ENCODE results near the gene PTPRN2.
"Not testable (repeated sequence)": the region's sequence is repeated elsewhere in the genome, so short reads cannot be mapped to it uniquely, and the experiment has no call there.

PTPRN2 gene

DNA sequence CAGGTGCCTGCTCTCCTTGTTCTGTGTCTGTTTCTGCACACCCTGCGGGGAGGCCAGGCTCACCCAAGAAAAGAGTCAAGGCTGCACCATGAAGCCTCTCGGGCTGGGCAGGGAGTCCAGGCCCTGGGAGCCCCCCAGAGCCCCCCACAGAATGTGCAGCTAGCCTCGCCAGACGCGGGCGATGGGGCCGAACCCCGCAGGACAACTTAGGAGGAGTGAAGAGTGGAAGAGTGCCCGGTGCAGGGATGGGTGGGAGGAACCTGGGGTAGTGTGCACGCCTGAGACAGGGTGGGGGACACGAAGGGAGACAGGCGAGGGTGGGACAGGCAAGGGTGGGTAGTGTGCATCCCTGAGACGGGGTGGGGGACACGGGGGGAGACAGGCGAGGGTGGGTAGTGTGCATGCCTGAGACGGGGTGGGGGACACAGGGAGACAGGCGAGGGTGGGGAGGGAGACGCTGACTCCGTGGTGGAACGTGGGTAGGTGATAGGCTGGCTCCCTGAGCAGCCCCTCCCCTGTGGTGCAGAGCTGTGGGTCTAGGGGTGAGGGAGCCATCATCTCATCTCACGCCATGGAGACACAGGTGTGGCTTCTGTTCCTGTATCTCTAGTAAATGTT, 635.5 kb downstream of the PTPRN2 start:
- DNase-seq = no peak

DNA sequence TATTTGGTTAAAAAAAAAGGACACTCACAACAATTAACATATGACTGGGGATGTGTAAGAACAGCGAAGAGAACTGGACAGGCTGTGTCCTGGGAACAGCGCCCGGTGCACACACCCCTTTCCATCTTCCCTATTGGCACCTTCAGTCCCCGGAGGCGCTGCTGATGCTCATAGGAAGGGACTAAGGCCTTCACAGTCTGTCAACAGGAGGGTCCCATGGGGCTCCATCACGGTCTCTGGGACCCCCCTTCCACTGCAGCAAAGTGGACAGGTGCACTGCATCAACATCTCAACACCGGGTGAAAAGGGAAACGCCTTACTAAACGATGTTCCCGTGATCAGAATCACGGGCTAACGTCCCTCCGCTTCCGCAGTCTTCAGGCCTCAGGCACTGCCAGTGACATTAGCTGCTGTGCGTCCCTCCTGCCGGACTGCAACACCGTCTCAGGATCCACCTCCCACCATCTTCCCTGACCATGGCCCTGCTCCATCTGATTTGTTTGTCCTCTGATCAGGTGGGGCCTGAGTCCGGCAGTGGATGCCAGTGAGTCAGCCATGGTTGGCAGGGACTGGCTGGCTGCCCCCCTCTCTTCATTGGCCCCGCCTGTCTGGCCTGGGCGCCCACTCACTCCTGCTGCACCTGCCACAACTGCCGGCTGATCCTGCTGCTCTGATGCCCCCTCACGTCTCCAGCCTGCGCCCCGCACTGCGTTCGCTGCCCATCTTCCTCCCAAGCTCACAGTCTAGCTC, 636.1 kb downstream of the PTPRN2 start:
- no peak for DNase-seq

DNA sequence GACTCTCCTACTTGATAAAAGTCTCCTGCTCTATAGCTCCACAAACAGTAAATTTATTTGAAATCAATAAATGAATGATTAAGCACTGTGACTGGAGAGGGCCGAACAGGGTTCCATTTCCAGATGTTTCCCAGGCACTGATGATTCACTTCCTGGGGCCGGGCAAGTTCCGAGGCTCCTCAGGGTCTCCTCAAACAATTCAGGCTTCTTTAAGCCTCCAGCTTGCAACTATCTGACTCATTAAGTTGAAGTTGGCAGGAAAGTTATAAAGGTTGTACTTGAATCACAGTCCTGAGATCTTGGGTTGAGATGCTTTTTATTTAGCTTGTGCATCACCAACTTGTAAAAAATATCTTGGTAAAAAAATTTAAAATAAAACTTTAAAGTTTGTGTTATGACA, 637.9 kb downstream of the PTPRN2 start:
- DNase-seq = no peak

DNA sequence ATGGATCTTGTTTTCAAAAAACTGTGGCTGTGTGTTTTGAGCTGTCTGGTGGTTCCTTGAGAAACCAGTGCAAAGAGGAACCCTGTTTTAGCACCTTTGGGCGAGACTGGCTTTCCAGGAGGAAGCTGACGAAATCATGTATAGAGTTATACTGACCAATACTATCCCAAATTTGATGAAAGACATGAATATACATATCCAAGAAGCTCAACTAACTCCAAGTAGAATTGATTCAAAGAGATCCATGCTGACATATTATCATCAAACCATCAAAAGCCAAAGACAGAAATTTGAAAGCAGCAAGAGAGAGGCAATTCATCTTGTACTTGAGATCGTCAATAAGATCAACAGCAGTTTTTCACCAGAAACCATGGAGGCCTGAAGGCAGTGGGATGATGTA, 640.1 kb downstream of the PTPRN2 start:
- no peak for DNase-seq

DNA sequence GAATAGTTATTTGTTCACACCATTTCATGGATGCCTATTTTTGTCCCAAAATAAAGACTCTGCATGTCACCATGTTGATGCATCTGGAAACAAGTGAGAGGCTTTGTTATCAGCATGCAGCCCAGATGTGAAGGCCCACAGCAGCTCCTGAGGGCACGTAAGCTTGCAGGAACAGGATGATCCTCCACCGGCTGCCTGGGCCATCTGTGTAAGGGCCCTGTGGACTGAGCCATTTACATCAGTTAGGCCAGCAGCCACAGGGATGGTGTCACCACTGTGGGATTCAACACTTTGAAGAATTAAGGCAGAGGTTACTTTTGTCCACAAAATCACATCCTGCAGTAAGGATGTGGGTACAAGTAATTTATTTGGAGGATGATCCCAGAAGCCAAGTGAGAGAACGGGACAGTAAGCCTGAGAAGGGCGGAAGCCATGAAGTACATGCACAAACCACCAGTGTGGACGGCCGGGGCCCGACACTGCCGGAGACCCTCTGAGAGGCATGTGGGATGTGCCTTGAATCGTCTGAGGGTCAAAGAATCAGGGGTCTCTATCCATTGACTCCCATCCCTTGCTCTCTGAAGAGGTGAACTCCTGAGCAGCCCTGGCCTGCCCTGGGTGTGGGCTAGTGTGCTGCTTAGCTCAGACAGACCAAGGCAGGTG, 641.1 kb downstream of the PTPRN2 start:
- no peak for DNase-seq

DNA sequence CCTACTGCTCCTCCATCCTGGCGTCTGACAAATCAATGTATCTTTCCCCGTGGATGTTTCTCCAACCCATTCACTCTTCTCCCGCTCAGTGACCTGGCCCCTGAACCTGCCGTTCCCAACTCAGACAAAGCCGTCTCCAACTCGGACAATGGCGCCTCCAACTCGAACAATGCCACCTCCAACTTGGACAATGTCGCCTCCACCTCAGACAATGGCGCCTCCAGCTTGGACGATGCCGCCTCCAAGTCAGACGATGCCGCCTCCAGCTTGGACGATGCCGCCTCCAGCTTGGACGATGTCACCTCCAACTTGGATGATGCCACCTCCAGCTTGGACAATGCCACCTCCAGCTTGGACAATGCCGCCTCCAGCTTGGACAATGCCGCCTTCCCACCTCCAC, 642.2 kb downstream of the PTPRN2 start:
- no peak for DNase-seq

DNA sequence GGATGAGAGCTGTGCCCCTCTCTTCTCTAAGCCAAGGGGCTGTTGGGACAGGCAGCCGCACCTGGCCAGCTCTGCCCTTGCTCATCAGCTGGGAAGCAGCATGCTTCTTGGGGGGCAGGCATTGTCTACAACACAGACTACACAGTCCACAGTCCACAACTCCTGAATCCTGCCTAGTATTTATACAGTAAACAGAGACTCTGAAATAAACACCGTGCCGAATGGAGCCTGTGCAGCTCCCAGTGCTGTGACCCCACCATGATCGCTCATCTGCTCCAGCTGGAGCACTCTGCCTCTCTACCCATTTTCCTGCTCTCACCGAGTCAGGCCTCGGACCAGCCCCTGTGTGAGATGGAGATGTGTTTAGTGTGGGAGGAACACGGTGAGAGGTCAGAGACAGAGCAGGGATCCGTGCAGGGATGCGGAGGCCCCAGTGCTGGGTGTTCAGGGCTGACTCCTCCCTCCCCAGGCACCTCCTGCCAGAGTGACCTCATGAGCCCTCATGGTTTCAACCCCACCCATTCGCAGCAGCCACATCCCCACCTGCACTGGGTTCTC, 642.8 kb downstream of the PTPRN2 start:
- DNase-seq = no peak

DNA sequence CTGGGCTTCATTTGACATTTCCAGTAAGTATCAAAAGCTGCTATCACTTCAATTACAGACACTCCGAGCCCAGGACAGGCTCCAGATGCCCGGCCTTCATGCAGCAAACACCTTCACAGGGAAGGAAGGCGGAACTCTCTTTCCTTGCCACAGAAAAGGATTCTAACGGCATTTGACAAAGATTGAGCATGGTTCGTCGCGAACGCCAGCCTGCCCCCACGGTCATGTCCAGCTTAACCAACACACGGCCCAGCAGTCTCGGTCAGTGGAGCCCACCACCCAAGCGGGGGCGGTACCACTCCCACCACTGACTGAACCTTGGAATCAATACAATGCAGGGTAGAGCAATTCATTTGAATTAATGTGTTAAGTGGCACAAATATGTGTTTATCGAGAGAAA, 643.6 kb downstream of the PTPRN2 start:
- DNase-seq = no peak

DNA sequence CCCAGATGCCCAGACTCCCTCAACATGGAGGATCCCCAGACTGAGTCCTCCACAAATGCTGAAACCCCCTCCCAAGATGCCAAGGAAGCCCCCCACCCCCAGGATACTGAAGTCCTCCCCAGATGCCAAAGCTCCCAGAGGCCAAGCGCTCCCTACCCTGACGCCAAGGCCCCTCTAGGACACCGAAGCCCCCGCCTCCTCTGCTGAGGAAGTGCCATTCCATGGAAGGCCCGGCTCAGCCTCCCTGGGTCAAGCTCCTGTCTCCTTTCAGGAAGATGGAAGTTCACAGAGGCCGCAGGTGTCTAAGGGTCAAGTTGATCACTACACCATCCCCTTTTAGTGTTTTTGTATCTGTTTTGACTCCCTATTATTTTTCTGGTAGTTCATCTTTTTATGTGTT, 644.1 kb downstream of the PTPRN2 start:
- no peak for DNase-seq

DNA sequence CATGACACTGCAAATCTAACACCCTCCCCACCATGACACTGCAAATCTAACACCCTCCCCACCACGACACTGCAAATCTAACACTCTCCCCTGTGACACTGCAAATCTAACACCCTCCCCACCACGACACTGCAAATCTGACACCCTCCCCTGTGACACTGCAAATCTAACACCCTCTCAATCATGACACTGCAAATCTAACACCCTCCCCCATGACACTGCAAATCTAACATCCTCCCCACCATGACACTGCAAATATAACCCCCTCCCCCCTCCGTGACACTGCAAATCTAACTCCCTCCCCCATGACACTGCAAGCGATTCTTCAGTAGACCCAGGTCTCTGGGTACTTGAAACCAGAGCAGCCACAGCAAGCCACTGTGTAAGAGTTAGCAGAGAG, 646.4 kb downstream of the PTPRN2 start:
- no peak for DNase-seq

DNA sequence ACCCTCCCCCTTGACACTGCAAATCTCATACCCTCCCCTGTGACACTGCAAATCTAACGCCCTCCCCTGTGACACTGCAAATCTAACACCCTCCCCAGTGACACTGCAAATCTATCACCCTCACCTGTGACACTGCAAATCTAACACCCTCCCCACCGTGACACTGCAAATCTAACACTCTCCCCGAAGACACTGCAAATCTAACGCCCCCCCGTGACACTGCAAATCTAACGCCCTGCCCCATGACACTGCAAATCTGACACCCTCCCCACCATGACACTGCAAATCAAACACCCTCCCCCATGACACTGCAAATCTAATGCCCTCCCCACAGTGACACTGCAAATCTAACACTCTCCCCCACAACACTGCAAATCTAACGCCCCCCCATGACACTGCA, 647.1 kb downstream of the PTPRN2 start:
- DNase-seq = no peak

DNA sequence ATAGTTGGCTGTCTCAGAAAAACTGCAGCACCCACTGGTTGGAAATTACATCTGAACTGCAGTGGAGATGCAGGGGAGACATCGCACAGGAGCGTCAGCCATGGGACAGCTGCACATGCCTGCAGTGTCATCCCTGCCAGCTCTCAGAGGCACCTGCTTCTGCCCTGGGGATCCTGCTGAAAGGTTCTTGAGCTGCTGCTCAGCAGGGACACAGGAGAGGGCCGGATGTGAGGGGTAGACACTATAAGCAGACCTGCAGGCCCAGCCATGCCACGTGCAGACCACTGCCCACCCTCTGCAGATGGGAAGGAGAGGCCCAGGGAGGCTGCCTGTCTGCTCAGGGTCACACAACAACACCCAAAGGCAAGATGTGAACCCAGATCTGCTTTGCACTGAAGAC, 649.4 kb downstream of the PTPRN2 start:
- DNase-seq = no peak

DNA sequence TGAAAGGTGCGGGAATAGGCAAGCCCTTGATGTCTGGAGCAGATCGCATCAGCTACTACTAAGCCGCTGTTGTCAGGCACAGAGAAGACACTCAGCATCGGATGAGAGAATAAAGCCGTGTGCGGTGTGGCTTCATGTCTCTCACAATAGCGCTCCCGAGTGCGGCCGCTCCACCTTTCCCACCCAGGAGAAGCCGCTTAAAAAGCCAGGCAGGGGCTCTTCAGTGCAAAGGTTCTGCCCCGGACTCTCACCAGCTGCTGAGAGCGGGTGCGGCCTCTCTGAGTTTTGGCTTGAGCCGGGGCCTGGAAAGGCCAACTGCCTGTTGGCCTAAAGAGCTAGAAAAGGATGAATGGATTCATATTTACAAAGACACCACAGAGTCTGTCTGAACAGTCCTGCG, 650.2 kb downstream of the PTPRN2 start:
- no peak for DNase-seq

DNA sequence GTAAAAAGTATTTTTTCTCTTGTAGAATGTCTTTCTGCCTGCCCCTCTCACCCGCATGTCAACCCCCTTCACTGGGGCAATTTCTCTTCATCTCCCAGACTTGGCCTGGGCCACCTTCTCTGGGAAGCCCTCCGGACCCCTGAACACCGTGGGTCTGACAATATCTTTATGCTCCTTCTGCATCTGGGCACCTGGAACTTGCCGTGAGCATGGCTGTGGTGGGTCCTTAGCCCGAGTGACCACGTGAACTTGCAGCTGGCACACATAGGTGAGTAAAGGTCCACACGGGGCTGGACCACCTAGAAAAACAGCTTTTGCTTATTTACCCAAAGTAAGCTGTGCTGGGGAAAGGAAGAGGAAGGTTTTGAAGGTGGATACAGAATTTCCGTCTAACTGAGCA, 650.6 kb downstream of the PTPRN2 start:
- no peak for DNase-seq

DNA sequence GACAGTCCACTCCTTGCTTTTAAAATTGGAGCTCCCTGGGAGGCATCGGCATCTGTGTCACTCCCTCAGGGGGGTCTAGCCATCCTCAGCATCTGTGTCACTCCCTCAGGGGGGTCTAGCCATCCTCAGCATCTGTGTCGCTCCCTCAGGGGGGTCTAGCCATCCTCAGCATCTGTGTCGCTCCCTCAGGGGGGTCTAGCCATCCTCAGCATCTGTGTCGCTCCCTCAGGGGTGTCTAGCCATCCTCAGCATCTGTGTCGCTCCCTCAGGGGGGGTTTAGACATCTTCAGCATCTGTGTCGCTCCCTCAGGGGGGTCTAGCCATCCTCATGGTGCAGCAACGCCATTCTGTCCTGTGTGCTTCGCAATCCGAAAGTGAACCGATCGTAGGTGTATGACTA, 651.9 kb downstream of the PTPRN2 start:
- DNase-seq = not testable (repeated sequence)

DNA sequence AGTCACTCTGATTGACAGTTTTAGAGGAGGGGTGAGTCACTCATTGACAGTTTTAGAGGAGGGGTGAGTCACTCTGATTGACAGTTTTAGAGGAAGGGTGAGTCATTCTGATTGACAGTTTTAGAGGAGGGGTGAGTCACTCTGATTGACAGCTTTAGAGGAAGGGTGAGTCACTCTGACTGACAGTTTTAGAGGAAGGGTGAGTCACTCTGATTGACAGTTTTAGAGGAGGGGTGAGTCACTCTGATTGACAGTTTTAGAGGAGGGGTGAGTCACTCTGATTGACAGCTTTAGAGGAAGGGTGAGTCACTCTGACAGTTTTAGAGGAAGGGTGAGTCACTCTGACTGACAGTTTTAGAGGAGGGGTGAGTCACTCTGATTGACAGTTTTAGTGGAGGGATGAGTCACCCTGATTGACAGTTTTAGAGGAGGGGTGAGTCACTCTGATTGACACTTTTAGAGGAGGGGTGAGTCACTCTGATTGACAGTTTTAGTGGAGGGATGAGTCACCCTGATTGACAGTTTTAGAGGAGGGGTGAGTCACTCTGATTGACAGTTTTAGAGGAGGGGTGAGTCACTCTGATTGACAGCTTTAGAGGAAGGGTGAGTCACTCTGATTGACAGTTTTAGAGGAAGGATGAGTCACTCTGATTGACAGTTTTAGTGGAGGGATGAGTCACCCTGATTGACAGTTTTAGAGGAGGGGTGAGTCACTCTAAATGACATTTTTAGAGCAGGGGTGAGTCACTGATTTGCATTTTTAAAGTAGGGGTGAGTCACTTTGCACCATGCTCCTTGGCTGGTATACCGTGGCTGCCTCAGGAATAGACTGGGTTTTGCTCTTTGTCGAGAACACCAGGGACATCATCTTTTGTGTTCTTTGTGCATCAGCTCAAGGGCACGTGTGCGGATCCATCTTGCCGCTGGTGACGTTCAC, 654.1 kb downstream of the PTPRN2 start:
- DNase-seq = not testable (repeated sequence)

DNA sequence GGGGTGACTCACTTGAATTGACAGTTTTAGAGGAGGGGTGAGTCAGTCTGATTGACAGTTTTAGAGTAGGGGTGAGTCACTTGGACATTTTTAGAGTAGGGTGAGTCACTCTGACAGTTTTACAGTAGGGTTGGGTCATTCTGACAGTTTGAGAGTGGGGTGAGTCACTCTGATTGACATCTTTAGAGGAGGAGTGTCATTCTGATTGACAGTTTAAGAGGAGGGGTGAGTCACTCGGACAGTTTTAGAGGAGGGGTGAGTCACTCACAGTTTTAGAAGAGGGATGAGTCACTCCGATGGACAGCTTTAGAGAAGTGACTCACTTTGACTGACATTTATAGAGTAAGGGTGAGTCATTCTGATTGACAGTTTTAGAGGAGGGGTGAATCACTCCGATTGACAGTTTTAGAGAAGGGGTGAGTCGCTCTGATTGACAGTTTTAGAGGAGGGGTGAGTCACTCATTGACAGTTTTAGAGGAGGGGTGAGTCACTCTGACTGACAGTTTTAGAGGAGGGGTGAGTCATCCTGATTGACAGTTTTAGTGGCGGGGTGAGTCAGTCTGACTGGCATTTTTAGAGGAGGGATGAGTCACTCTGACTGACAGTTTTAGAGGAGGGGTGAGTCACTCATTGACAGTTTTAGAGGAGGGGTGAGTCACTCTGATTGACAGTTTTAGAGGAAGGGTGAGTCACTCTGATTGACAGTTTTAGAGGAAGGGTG, 655.0 kb downstream of the PTPRN2 start:
- no peak for DNase-seq

DNA sequence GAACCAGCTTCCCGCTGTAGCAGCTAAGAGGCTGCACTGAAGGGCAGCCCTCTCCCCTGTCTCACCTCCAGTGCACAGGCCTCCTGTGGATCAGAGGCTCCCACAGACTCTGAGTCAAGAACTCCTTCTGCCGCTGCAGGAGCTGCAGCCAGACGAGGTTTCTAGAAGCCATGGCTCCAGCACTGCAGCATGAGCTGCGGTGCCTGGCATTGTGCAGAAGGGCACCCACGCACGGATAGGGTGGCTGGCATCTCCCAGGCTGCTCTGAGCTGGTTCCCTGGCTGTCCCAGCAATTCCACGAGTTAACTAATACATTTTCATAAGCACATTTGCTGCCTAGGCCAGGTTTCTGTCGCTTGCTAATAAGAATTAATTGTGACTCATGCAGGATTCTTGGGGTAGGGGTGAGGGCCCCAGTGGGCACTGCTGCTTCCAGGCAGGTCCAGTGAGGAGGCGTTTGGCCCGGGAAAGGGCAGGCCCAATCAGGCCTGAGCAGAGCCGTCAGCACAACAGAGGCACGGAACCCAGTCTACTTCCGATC, 656.6 kb downstream of the PTPRN2 start:
- no peak for DNase-seq

DNA sequence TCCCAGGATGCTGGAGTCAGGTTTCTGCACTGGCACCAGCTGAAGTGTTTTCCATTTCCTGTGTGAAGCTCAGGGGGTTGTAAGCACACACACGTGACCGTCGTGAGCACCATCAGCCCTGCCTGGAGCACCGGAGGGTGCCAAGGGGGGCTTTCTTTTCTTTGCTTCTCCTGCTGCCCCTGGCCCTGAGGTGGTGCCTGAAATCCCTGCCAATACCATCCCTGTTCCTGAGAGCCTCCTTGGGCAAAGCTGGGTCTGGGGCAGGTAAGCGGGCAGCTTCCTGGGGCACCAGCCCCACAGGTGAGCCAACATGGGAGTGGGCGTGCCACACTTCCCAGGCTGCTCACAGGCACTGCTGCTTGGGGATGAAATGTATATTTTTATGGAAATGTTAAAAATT, 657.2 kb downstream of the PTPRN2 start:
- no peak for DNase-seq

DNA sequence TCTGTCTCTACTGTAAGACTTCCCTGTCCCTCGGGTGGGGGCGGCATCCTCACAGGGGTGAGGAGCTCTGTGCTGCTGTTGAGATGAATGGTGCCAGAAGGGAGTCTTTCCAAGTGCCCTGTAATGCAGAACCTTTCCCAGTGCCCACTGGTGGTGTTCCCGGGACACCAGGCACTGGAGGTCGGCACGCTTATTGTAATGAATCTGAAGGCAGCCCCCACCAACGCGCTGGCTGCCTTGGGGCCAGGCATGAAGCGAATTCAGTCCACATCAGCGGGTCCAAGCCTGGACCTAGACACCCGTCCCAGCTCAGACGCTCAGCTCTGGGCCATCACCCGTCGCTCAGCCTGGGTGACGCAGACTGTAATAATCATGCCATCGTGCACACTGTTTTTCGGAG, 658.0 kb downstream of the PTPRN2 start:
- DNase-seq = no peak

DNA sequence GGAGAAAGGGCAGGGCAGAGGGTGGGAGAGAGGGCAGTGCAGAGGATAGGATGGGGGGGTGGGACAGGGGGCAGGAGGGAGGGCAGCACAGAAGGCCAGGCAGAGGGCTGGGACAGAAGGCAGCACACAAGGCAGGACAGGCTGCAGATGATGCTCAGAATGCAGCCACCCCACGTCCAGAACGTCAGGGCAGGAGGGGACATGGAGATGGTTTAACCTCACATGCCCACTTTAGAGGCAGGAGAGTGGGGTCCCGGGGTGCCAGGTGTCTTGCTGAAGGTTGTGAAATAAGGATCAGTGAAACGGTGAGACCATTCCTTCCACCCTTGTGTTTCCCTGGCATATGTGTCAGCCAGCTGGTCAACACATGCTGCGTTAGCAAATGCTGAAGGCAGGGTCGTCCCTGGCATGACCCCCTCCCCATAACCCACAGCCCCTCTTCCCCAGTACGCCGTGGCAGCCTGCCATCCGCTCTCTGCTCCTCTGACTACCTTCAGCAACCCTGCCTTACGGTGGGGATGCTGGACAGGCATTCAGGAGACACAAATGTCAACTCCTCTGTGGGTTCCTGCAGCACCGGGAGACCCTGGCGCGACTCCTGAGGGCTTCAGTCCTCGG, 658.7 kb downstream of the PTPRN2 start:
- DNase-seq = no peak
